MM.1S (cell line): ENCODE data around the gene MUC20.

Experiments used
- EZH2 ChIP-seq: fragments of 300-600 bp; sonication (generic); optimal IDR thresholded peaks from 2 replicates; pipeline ENCODE3; 2017; ENCODE audit warnings: low read depth, mild to moderate bottlenecking, antibody characterized with exemption, low read length, mixed read lengths
- TF ChIP-seq, protein P1 (sequence below): fragments of 300-600 bp; sonication (generic); IDR thresholded peaks from 2 replicates; pipeline ENCODE4 v1.5.1; 2016; ENCODE audit warnings: antibody characterized with exemption, low read length, mixed read lengths

DNA sequence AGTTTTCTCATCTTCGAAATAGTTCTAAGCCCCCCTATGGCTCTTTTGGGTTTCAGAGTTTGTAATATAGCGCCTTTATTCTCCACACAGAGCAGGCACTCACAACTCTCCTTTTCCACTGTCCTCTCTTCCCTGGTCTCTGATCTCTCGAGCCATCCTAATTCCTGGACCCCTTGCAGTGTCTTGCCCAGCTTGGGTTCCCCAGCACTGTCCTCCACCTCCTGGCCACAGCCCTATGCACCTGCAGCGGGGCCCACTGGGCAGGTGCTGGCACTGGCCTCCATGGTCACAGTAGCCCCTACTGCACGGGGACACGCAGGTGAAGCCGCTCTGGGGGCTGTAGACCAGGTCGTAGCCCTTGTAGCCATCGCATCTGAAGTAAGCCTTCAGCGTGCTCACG is 27.9 kb downstream of the MUC20 start:
- TF ChIP-seq, protein P1, sequence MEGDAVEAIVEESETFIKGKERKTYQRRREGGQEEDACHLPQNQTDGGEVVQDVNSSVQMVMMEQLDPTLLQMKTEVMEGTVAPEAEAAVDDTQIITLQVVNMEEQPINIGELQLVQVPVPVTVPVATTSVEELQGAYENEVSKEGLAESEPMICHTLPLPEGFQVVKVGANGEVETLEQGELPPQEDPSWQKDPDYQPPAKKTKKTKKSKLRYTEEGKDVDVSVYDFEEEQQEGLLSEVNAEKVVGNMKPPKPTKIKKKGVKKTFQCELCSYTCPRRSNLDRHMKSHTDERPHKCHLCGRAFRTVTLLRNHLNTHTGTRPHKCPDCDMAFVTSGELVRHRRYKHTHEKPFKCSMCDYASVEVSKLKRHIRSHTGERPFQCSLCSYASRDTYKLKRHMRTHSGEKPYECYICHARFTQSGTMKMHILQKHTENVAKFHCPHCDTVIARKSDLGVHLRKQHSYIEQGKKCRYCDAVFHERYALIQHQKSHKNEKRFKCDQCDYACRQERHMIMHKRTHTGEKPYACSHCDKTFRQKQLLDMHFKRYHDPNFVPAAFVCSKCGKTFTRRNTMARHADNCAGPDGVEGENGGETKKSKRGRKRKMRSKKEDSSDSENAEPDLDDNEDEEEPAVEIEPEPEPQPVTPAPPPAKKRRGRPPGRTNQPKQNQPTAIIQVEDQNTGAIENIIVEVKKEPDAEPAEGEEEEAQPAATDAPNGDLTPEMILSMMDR = no peak
- no peak for TF ChIP-seq EZH2
